ENCODE measurements around the gene KRTAP13-1.

KRTAP13-1 gene, protein sequence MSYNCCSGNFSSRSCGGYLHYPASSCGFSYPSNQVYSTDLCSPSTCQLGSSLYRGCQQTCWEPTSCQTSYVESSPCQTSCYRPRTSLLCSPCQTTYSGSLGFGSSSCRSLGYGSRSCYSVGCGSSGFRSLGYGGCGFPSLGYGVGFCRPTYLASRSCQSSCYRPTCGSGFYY

GRCh38 chr21:30395731-30396130 lies at the start of gene KRTAP13-1:
TSS of gene KRTAP13-1 (plus strand) at chr21:30396031. CDS start at chr21:30396087, 56 bp downstream.
- DNase-seq (ENCODE audit: low read depth in 2 of 3, low spot score in 1 of 3) = no peak

DNA sequence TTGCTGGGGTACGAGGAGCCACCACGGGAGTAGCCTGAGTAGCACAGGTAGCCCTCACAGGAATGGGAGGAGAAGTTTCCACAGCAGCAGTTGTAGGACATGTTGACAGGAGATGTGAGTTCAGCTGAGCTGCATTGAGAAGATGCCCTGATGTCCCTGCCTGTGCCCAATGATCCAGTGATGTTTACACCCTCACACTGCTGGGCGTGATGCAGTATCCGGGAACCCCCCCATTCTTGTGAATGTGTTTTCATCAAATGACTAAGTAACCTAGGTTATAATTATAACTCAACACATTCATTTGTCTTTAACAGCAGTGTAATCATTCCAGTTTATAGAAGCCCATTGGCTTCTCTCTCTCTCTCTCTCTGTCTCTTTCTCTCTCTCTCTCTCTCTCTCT lies 47.3 kb upstream of the KRTAP13-1 start, which contains the start of gene KRTAP23-1:
KRTAP23-1 (minus strand) TSS at position 101 of the 400 bp plus-strand sequence; CDS start at position 101, 0 bp downstream.
- no peak for DNase-seq (ENCODE audit: low read depth in 2 of 3, low spot score in 1 of 3)

DNA sequence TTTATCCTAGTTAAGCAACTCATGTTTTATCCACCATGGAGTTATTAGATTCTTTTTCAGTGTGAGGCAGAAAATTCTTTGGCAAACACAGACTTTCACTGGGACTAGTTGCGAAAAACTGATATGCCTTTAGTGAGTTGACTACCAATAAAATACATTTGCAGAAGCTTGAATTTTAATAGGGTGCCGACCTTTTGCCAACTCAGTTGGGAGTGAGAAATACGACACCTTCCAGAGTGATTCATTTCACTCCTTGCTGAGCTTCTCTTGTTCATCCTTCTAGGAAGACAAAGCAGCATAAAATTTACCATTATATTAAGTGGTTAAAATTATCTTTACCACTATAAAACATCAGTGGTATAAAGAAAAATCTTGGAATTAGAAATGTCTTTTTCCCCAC lies 46.3 kb upstream of the KRTAP13-1 start:
- DNase-seq (ENCODE audit: low read depth in 2 of 3, low spot score in 1 of 3) = no peak

- no peak for DNase-seq (ENCODE audit: low read depth in 2 of 3, low spot score in 1 of 3)
These were observed 44.3 kb upstream of the KRTAP13-1 start for GRCh38 chr21:30351534-30351933.

DNA sequence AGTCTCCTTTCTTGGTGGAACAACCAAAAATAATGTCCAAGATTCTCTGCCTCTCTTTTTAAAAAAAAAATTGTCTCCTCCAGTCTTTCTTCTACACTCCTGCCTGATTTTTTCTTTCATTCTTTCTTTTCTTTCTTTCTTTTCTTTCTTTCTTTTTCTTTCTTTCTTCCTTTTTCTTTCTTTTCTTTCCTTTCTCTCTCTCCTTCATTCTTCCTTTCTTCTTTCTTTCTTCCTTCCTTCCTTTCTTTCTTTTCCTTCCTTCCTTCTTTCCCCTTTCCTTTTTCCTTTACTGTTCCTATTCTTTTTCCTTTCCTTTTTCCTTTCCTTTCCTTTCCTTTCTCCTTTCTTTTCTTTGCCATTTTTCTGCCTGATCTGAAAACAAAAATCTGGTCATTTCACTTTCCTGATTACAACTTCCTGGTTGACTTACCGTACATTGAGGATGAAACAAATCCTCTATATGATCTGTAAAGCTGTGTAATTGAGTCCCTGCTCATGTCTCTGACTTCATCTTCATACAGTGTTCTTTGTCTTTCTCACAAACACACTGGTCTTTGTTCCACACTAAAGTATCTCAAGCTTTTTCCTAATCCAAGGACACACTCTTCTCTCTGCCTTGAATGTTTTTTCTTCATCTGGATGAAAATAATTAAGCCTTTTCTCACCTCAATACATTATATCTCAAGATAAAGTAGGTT lies 41.4 kb upstream of the KRTAP13-1 start:
- DNase-seq (ENCODE audit: low read depth in 2 of 3, low spot score in 1 of 3) = no peak

- DNase-seq (ENCODE audit: low read depth in 2 of 3, low spot score in 1 of 3) = no peak
These were observed 39.9 kb upstream of the KRTAP13-1 start for GRCh38 chr21:30355906-30356305.

DNA sequence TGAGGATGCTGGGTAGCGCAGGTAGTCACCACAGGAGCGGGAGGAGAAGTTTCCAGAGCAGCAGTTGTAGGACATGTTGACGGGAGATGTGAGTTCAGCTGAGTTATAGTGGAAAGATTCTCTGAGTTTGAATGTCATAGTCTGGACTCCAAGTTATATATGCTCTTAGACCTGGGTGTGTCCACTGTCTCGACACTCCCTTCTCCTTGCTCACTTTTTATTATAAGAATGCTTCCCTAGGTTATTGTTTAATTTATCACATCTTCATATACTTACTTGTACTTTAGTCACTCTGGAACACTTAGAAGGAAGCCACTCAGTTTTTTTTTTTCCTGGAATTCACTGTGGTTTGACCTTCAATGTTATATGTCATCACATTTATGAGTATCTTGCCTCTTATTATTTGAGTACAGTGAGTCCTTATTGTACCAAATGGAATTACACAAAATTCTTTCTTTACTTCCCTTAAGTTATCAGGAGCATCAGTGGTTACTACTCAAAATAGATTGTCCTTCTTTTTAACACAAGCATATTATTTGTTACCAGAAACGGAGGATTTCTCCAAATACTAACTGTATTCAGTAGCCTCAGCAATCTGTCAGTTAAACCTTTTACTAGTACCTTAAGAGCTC lies 23.6 kb upstream of the KRTAP13-1 start, which contains the start of gene KRTAP13-2:
KRTAP13-2 (minus strand) TSS at position 133 of the 632 bp plus-strand sequence; CDS start at position 75, 58 bp downstream.
- DNase-seq (ENCODE audit: low read depth in 2 of 3, low spot score in 1 of 3) = no peak

GRCh38 chr21:30382201-30382600 lies 13.6 kb upstream of the KRTAP13-1 start:
- no peak for DNase-seq (ENCODE audit: low read depth in 2 of 3, low spot score in 1 of 3)

DNA sequence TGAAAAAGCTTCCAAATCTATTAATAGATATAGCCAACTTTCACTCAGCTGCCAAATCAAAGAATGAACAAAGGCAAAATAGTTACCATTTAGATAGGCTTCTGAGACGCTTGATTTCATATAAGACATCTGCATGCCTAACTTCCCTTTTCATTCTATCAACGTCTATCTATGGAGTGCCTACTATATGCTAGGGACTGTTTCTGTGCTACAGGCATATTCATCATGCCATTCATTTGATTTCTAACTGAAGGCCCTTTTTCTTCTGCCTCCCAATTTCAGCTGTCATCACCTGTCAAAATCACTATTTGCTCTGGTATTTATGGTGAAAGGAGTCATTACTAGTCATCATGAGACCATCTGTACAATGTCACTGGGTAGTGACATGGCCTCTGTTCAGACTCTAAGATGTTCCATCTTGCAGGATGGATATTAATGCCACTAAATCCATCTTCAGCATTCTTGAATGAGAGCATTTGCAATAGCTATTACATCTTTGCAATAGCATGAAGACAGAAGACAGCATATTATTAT lies 4.3 kb upstream of the KRTAP13-1 start:
- no peak for DNase-seq (ENCODE audit: low read depth in 2 of 3, low spot score in 1 of 3)

- peak in 1 of 3 donors; percentile 1 for DNase-seq (ENCODE audit: low read depth in 2 of 3, low spot score in 1 of 3)
These were observed 13.1 kb downstream of the KRTAP13-1 start for GRCh38 chr21:30408782-30409494.

DNA sequence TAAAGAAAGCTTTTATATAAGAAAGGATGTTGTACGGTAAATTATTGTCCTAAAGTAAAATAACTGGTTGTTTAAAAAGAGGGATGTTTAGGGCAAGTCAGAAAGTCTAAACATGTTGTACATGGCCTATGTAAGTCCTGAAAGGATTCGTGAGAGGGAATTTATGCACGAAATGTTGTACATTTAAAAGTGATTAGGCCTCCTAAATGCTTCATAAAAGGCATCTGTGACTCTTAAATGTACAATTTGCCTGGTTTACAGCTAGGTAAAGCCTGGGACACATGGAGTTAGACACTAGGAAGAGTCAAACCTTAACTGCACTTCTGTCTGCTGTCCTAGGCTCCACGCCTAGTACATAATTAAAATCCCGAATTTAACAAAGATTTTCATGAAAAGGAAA lies 20.2 kb downstream of the KRTAP13-1 start:
- DNase-seq (ENCODE audit: low read depth in 2 of 3, low spot score in 1 of 3) = no peak

- no peak for DNase-seq (ENCODE audit: low read depth in 2 of 3, low spot score in 1 of 3)
These were observed 30.0 kb downstream of the KRTAP13-1 start, which contains the start of gene KRTAP13-3 for GRCh38 chr21:30425826-30426225. TSS of gene KRTAP13-3 (minus strand) at chr21:30425926. CDS start at chr21:30425912, 14 bp downstream.

- no peak for DNase-seq (ENCODE audit: low read depth in 2 of 3, low spot score in 1 of 3)
These were observed 30.9 kb downstream of the KRTAP13-1 start for GRCh38 chr21:30426731-30427130.

DNA sequence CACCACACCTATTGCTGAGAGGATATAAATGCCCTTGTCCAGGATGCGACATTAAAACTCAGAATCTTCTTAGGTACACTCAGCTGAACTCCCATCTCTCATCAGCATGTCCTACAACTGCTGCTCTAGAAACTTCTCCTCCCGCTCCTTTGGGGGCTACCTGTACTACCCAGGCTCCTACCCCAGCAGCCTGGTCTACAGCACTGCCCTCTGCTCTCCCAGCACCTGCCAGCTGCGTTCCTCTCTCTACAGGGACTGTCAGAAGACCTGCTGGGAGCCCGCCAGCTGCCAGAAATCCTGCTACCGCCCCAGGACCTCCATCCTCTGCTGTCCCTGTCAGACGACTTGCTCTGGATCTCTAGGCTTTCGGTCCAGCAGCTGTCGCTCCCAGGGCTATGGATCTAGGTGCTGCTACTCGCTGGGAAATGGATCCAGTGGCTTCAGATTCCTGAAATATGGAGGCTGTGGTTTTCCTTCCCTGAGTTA lies 34.4 kb downstream of the KRTAP13-1 start, which contains the start of gene KRTAP13-4:
KRTAP13-4 (plus strand) TSS at position 51 of the 486 bp plus-strand sequence; CDS start at position 107, 56 bp downstream.
- no peak for DNase-seq (ENCODE audit: low read depth in 2 of 3, low spot score in 1 of 3)

GRCh38 chr21:30434033-30434631 lies 38.3 kb downstream of the KRTAP13-1 start:
- DNase-seq (ENCODE audit: low read depth in 2 of 3, low spot score in 1 of 3) = peak in 2 of 3 donors; percentile 7 to 24

DNA sequence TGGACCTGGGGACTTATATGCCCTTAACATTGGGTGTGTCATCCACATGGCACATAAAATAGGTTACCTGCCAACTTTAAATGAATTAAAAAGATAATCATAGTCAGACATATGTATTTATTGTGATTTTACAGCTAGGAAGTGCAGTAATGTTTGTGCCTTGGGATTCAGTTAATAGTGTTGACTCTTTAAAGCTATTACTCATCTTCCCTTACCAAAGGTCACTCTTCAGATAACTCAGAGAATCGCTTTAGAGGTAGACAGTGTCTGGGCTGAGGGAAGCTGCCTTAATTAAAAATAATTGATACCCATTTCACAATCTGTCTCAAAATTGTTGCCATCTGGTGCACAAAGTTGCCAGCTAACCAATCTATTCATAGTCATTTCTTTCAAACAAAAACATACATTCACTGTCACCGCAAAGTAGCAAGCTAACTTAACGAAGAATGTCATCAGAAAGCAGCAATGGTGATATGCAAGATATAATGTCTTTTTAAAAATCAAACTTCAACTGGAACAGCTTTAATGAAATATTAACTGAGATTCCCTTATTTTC lies 41.3 kb downstream of the KRTAP13-1 start:
- DNase-seq (ENCODE audit: low read depth in 2 of 3, low spot score in 1 of 3) = no peak

GRCh38 chr21:30439975-30440374 lies 44.1 kb downstream of the KRTAP13-1 start, which contains the start of gene KRTAP15-1:
TSS of gene KRTAP15-1 (plus strand) at chr21:30440275. CDS start at chr21:30440328, 53 bp downstream.
- DNase-seq (ENCODE audit: low read depth in 2 of 3, low spot score in 1 of 3) = no peak

GRCh38 chr21:30443226-30443625 lies 47.4 kb downstream of the KRTAP13-1 start:
- DNase-seq (ENCODE audit: low read depth in 2 of 3, low spot score in 1 of 3) = no peak

DNA sequence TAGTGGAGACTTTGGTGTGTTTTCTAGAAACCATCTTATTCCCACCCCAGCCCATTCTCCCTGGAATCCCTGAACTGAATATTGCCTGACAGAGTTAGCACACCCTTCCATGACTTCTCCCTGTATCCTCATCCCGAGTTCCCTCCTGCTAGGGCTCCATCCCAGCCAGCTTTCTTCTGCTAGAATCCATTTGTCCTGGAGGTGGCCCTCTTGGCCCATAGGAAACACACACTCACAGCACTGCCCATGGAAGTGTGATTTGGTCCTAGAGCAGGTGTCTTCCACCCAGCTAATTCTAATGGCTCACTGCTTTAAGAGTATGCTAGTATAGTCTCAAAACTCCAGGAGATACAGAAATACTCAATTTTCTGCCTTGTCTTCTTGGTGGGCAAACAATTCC lies 48.4 kb downstream of the KRTAP13-1 start:
- no peak for DNase-seq (ENCODE audit: low read depth in 2 of 3, low spot score in 1 of 3)
